ENCODE data around the gene SMARCA1. TPM values are rescaled to one million over a fixed set of nuclear protein-coding genes. Genes with fewer than 3 reads are reported as not detected.
A peak's percentile ranks its signal among the peaks of the same experiment; 100 is the strongest.

The SMARCA1 gene
- total and polyA plus RNA-seq, 2 donors from 2014 or later, result 20.0 to 34.7 TPM

GRCh38 chrX:129494887-129495286 is 28.4 kb downstream of the SMARCA1 start:
- DNase-seq (no peak), FAIRE-seq (no peak)
- TF ChIP-seq CTCF (IDR thresholded peaks at IDR 0.05; ENCODE audit: borderline replicate concordance, extremely low read depth, insufficient read depth), result no peak
- Histone ChIP-seq H3K4me3 (ENCODE audit: low read length in 3 of 3) (no peak overlapping the region), H3K27me3 (ENCODE audit: control insufficient read depth, insufficient read depth, low read length) (no peaks in the 10 kb centered on the region), H3K9ac (ENCODE audit: low read length in 3 of 3) (no peak overlapping the region), H3K4me1 (ENCODE audit: control insufficient read depth in 2 of 3, insufficient read depth in 2 of 3, low read depth in 1 of 3, low read length in 3 of 3) (no peaks in the 10 kb centered on the region), H3K36me3 (ENCODE audit: control insufficient read depth in 2 of 3, insufficient read depth in 3 of 3, low read length in 3 of 3) (no peaks in the 10 kb centered on the region), H3K9me3 (ENCODE audit: control insufficient read depth in 2 of 3, insufficient read depth in 1 of 3, low read length in 3 of 3) (no peaks in the 10 kb centered on the region), H3K27ac (ENCODE audit: low read depth in 2 of 2, low read length in 2 of 2) (no peak overlapping the region)
- intact Hi-C loops (cut with DNase I), result no loop called here

DNA sequence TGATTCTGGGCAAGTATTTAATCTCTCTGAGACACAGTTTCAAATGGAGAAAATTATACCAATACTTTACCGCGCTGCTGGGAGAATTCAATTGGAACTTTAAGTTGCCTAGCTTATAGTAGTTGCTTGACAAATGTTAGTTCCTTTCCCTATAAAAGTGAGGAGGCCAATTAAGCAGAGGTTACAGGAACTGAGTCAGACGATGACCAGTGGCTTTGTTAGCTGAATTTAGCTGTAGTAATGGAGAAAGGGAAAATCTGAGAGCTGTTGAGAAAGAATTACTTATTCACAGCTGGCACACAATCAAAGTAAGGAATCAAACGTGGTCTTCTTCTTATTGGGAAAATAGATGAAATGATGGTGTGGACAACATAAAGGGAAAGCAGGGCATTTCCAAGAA is 29.6 kb downstream of the SMARCA1 start:
- no peak for TF ChIP-seq CTCF (IDR thresholded peaks at IDR 0.05; ENCODE audit: borderline replicate concordance, extremely low read depth, insufficient read depth)
- no peaks in the 10 kb centered on the region for H3K4me1 ChIP-seq (ENCODE audit: control insufficient read depth in 2 of 3, insufficient read depth in 2 of 3, low read depth in 1 of 3, low read length in 3 of 3)
- H3K27me3 ChIP-seq (ENCODE audit: control insufficient read depth, insufficient read depth, low read length), result no peaks in the 10 kb centered on the region
- no peak overlapping the region for H3K27ac ChIP-seq (ENCODE audit: low read depth in 2 of 2, low read length in 2 of 2)
- DNase-seq (no peak), FAIRE-seq (no peak)
- H3K9me3 ChIP-seq (ENCODE audit: control insufficient read depth in 2 of 3, insufficient read depth in 1 of 3, low read length in 3 of 3), result no peaks in the 10 kb centered on the region
- peaks cover 0 to under 1% (median 0%) of the 10 kb centered on the region in 3 donors for H3K36me3 ChIP-seq (ENCODE audit: control insufficient read depth in 2 of 3, insufficient read depth in 3 of 3, low read length in 3 of 3)
- no peak overlapping the region for H3K4me3 ChIP-seq (ENCODE audit: low read length in 3 of 3)
- H3K9ac ChIP-seq (ENCODE audit: low read length in 3 of 3), result no peak overlapping the region
- intact Hi-C loops (cut with DNase I), result no loop called here

- Histone ChIP-seq H3K27me3 (ENCODE audit: control insufficient read depth, insufficient read depth, low read length) (no peaks in the 10 kb centered on the region), H3K9me3 (ENCODE audit: control insufficient read depth in 2 of 3, insufficient read depth in 1 of 3, low read length in 3 of 3) (no peaks in the 10 kb centered on the region), H3K36me3 (ENCODE audit: control insufficient read depth in 2 of 3, insufficient read depth in 3 of 3, low read length in 3 of 3) (peaks cover 0 to 4% (median 0%) of the 10 kb centered on the region in 3 donors), H3K4me1 (ENCODE audit: control insufficient read depth in 2 of 3, insufficient read depth in 2 of 3, low read depth in 1 of 3, low read length in 3 of 3) (no peaks in the 10 kb centered on the region), H3K4me3 (ENCODE audit: low read length in 3 of 3) (no peak overlapping the region), H3K9ac (ENCODE audit: low read length in 3 of 3) (no peak overlapping the region), H3K27ac (ENCODE audit: low read depth in 2 of 2, low read length in 2 of 2) (no peak overlapping the region)
- TF ChIP-seq CTCF (IDR thresholded peaks at IDR 0.05; ENCODE audit: borderline replicate concordance, extremely low read depth, insufficient read depth), result no peak
- FAIRE-seq (no peak), DNase-seq (peak in 2 of 5 donors; percentile 9 to 15)
- intact Hi-C loops (cut with DNase I), result no loop called here
These were observed 33.0 kb downstream of the SMARCA1 start for GRCh38 chrX:129490330-129490729.

DNA sequence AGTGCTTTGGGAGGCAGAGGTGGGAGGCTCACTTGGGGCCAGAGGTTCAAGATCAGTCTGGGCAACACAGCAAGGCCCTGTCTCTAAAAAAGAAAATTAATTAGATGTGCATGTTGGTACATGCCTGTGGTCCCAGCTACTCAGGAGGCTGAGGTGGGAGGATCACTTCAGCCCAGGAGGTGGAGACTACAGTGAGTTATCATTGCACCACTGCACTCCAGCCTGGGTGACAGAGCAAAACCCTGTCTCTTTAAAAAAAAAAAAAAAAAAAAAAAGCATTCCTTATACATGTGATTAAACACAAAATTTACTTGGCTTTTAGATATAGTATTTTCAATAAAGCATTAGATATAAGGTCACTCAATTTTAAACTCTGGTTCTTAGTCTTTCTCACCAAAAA is 34.9 kb downstream of the SMARCA1 start:
- Histone ChIP-seq H3K27ac (ENCODE audit: low read depth in 2 of 2, low read length in 2 of 2) (no peak overlapping the region), H3K9ac (ENCODE audit: low read length in 3 of 3) (no peak overlapping the region), H3K36me3 (ENCODE audit: control insufficient read depth in 2 of 3, insufficient read depth in 3 of 3, low read length in 3 of 3) (peaks cover 0 to 5% (median 0%) of the 10 kb centered on the region in 3 donors), H3K4me3 (ENCODE audit: low read length in 3 of 3) (no peak overlapping the region), H3K9me3 (ENCODE audit: control insufficient read depth in 2 of 3, insufficient read depth in 1 of 3, low read length in 3 of 3) (no peaks in the 10 kb centered on the region), H3K4me1 (ENCODE audit: control insufficient read depth in 2 of 3, insufficient read depth in 2 of 3, low read depth in 1 of 3, low read length in 3 of 3) (no peaks in the 10 kb centered on the region), H3K27me3 (ENCODE audit: control insufficient read depth, insufficient read depth, low read length) (no peaks in the 10 kb centered on the region)
- no peak for TF ChIP-seq CTCF (IDR thresholded peaks at IDR 0.05; ENCODE audit: borderline replicate concordance, extremely low read depth, insufficient read depth)
- FAIRE-seq (no peak), DNase-seq (no peak)
- intact Hi-C loops (cut with DNase I), result no loop called here
